Mucosa of descending colon (tissue), 3 donors: ENCODE results near the gene MYLK. TPM values are rescaled to one million over a fixed set of nuclear protein-coding genes. Genes with fewer than 3 reads are reported as not detected.

Experiments used
- ATAC-seq: fragments of 200-7000 bp; cut with Tn5 transposase; one replicate; pipeline ENCODE4 v1.9.1; 2020; ENCODE audit warnings: mild to moderate bottlenecking, moderate library complexity
- DNase-seq, 3 donors: peaks; one replicate each; pipeline ENCODE4 v3.0.0-alpha.2; 2020
- H3K36me3 ChIP-seq: fragments of 200-600 bp; one replicate; pipeline ENCODE4 v1.8.0; 2021; ENCODE audit warnings: low read depth, mild to moderate bottlenecking
- H3K4me1 ChIP-seq: fragments of 200-600 bp; one replicate; pipeline ENCODE4 v1.8.0; 2021; ENCODE audit warnings: low read depth, mild to moderate bottlenecking
- H3K4me3 ChIP-seq: fragments of 200-600 bp; one replicate; pipeline ENCODE4 v1.8.0; 2021; ENCODE audit warnings: mild to moderate bottlenecking
- H3K9me3 ChIP-seq: fragments of 200-600 bp; one replicate; pipeline ENCODE4 v1.8.0; 2021; ENCODE audit warnings: mild to moderate bottlenecking
- intact Hi-C, 2 donors: fragments of 100-400 bp; cut with DNase I in 1 of 2; cut with micrococcal nuclease in 1 of 2; formaldehyde crosslinking; loops; one replicate each; pipeline versions ENCODE4 v1.11.0 to v1.11.1; 2022; cut with DNase I, micrococcal nuclease
- total RNA-seq, 3 donors: library from RNA; stranded (reverse); fragmentation: NEBNext Ultra II Directional in 2 of 3; extraction: Animal tissue kit (Norgen Biotek cat#: 25700) in 2 of 3; gene quantifications; one replicate each; pipeline versions ENCODE4 v1.2.1 to v1.2.4, GENCODE V29; 2021 to 2023
- TF ChIP-seq, protein P1 (sequence below): fragments of 200-600 bp; IDR thresholded peaks from one replicate; pipeline ENCODE4 v1.8.0; 2022; ENCODE audit warnings: antibody characterized with exemption, mild to moderate bottlenecking
- donor health status: DM: no; HTN: no; CAD: no; lungs with moderate emphysema.
- donor health status: DM: no; HTN: no; CAD: no.
- donor health status: DM: no; HTN: yes; CAD: no.

The MYLK gene
- total RNA-seq, 3 donors from 2014 or later: 157 to 1,614 (median 175) TPM

DNA sequence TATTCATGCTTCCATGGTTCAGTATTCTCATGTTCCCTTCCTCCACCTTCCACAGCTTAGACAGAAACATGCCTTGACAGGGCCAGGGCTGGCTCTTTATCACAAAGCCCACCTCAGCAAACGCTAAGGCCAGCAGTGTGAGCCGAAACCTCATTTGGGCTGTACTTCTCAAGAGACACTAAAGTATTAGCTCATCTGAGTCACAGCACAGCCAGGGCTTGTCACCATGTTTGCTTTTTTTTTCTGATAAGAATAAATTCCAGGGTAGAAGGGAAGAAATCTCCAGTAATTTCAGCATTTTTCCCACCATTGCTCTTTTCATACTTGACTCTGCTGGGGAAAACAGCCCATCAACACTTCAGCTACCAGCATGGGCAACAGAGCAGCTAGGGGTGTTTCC is 95.4 kb downstream of the MYLK start:
- no peaks in the 10 kb centered on the region for H3K9me3 ChIP-seq
- intact Hi-C loops: no loop called here
- H3K4me3 ChIP-seq: no peak overlapping the region
- no peaks in the 10 kb centered on the region for H3K36me3 ChIP-seq
- ATAC-seq: no peak
- no peaks in the 10 kb centered on the region for H3K4me1 ChIP-seq
- DNase-seq: no peak
- TF ChIP-seq, protein P1, sequence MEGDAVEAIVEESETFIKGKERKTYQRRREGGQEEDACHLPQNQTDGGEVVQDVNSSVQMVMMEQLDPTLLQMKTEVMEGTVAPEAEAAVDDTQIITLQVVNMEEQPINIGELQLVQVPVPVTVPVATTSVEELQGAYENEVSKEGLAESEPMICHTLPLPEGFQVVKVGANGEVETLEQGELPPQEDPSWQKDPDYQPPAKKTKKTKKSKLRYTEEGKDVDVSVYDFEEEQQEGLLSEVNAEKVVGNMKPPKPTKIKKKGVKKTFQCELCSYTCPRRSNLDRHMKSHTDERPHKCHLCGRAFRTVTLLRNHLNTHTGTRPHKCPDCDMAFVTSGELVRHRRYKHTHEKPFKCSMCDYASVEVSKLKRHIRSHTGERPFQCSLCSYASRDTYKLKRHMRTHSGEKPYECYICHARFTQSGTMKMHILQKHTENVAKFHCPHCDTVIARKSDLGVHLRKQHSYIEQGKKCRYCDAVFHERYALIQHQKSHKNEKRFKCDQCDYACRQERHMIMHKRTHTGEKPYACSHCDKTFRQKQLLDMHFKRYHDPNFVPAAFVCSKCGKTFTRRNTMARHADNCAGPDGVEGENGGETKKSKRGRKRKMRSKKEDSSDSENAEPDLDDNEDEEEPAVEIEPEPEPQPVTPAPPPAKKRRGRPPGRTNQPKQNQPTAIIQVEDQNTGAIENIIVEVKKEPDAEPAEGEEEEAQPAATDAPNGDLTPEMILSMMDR: no peak

DNA sequence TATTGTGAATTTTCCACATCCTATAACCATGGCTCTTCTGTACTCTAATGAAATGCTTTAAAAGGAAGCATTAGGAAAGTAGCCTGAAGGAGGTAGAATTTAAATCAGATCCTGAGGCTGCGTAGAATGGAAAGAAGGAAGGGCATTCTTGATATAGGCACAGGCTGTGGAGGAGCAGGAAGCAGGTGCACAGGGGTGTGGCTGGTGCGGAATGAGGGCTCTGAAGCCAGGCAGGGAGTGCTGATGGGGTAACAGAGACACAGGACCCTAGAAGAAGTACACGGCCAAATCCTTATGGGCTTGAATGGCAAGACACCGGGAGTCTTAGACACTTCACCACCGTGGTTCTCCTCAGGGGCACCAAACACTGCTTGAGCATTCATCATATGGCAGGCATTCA is 97.0 kb downstream of the MYLK start:
- no peaks in the 10 kb centered on the region for H3K9me3 ChIP-seq
- no peaks in the 10 kb centered on the region for H3K36me3 ChIP-seq
- TF ChIP-seq, protein P1: no peak
- peaks cover 10% of the 10 kb centered on the region for H3K4me1 ChIP-seq
- peak; percentile 66 for ATAC-seq
- peak; percentile 69 to 74 (median 74) for DNase-seq
- intact Hi-C loops: no loop called here
- no peak overlapping the region for H3K4me3 ChIP-seq

DNA sequence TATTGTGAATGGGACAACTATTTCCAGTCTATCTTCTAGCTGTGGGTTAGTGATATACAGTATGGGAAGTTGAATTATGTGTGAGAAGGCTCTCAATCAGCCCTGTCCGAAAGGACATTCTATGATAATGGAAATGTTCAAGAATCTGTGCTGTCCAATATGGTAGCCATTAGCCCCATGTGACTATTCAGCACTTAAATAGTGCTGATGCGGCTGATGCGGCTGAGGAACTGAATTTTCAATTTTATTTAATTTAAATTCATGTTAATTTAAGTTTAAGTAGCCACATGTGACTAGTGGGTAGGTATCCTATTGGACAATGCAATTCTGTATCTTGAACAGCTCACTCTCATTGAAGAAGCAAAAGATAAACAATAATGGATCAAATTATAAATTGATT is 98.5 kb downstream of the MYLK start:
- TF ChIP-seq, protein P1: no peak

DNA sequence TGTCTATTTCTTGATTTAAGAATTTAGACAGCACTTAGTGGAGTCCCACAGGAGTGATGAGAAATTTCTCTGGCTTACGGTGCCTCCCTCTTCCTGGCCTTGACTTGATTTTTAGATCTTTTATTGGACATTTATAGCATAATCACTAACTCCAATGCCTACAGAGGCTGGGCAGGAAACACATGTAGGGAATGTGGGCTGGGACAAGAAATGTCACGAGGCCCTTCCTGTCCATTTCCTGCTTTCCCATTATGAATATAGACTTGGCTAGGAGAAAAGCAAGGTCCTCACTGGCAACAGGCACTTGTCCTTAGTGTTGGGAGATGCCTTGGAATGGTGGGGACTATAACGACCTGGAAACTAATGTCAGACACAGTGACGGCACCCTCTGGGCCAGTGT is 100.3 kb downstream of the MYLK start:
- Histone ChIP-seq H3K9me3 (no peaks in the 10 kb centered on the region), H3K4me1 (peaks cover 28% of the 10 kb centered on the region), H3K36me3 (no peaks in the 10 kb centered on the region), H3K4me3 (no peak overlapping the region)
- ATAC-seq (peak; percentile 84), DNase-seq (peak in 1 of 3 donors; percentile 65)
- intact Hi-C loops: no loop called here
- TF ChIP-seq, protein P1: no peak

More for the DNA sequence above, 98.5 kb downstream of the MYLK start:
- DNase-seq: no peak
- intact Hi-C loops: no loop called here
- no peak for ATAC-seq
- Histone ChIP-seq H3K9me3 (no peaks in the 10 kb centered on the region), H3K4me1 (peaks cover 16% of the 10 kb centered on the region), H3K4me3 (no peak overlapping the region), H3K36me3 (no peaks in the 10 kb centered on the region)

DNA sequence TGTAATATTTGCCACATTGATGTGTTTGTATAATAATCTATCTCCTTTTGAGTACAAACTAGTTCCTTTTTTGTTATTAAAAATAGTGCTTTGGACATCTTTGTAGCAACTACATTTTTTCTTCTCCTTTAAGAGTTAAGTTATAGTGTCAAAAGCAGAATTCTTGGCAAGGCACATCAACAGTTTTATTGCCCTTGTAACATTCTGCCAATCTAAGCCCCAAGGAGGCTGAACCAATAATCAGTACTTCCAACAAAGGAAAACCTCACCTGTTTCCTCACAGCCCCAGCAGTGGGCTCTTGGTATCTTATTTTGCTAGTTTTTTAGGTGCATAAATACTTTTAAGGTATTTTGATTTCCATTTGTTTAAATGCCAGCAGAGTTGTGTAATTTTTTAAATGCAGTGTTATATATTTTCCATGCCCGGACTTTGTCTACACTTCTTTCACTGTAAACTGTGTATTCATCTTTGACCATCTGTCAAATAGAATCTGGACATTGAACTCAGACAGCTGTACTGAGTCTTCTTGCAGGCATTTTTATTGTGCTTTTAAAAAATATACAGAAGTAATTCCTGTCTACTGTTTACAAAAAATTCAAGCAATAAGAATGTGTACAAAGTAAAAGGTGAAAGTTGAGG is 101.0 kb downstream of the MYLK start:
- H3K4me3 ChIP-seq: no peak overlapping the region
- intact Hi-C loops: no loop called here
- no peaks in the 10 kb centered on the region for H3K36me3 ChIP-seq
- no peaks in the 10 kb centered on the region for H3K9me3 ChIP-seq
- peaks cover 28% of the 10 kb centered on the region for H3K4me1 ChIP-seq
- TF ChIP-seq, protein P1: no peak
- ATAC-seq: peak; percentile 79
- DNase-seq: peak in 1 of 3 donors; percentile 34

DNA sequence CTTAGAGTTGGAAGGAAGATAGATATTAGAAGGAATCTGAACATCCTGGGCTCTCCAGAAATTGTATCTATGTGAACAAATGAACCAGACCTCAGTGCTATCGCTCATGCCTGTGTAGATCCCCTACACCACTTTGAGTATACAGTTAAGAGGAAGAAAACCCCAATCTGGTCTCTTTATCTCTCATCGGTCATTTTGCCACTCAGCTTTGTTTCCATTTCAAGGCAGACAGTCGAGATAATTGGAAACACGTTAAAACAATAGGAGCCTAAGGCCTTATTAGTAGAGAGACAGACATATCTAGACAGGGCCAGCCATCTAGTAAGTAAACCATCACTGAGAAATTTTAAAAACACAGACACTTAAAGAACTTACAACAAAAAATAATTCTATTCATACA is 101.6 kb downstream of the MYLK start:
- Histone ChIP-seq H3K9me3 (no peaks in the 10 kb centered on the region), H3K4me1 (peaks cover 28% of the 10 kb centered on the region), H3K4me3 (no peak overlapping the region), H3K36me3 (no peaks in the 10 kb centered on the region)
- ATAC-seq (no peak), DNase-seq (no peak)
- intact Hi-C loops: no loop called here
- TF ChIP-seq, protein P1: no peak
